A549 (cell line): Measurements from ENCODE around the gene SLC19A1. TPM values are rescaled to one million over a fixed set of nuclear protein-coding genes. Genes with fewer than 3 reads are reported as not detected.

ENCODE experiments used
- ATAC-seq, 2 experiments: fragments of 200-7000 bp in 1 of 2; fragments of >200 bp in 1 of 2; cut with Nextera tagmentation in 1 of 2; cut with Tn5 transposase in 1 of 2; 3 replicates each; pipeline versions ENCODE4 v1.8.0 to v1.9.1; 2018 to 2020; ENCODE audit warnings: mild to moderate bottlenecking in 1 of 2, moderate library complexity in 1 of 2
- CTCF ChIA-PET: fragments of 300-600 bp; sonication (Branson Sonifier 250); formaldehyde crosslinking; extraction: SDS; loops from one replicate; lab custom pipeline; 2021; ENCODE audit warnings: antibody characterized with exemption, inconsistent platforms; lab: Yijun Ruan, JAX
- POLR2A ChIA-PET: fragments of 350-600 bp; formaldehyde crosslinking; extraction: SDS; loops from one replicate; lab custom pipeline; 2021; ENCODE audit warnings: antibody characterized with exemption, inconsistent platforms; lab: Yijun Ruan, JAX
- DNase-seq, 2 experiments: peaks; one replicate each; pipeline versions ENCODE4 v3.0.0 to v3.0.0-alpha.2; 2011 to 2016; ENCODE audit warnings: low read depth in 1 of 2, low spot score in 1 of 2
- FAIRE-seq: peaks from 2 replicates; lab custom pipeline; 2011; peaks lifted over from hg19 to GRCh38; lab: Jason Lieb, UNC
- H3K27ac ChIP-seq, 2 experiments: fragments of >200 bp; sonication (Bioruptor Twin); formaldehyde crosslinking; 3 replicates each; pipeline ENCODE4 v1.5.1; 2016 to 2017
- H3K4me1 ChIP-seq: fragments of >200 bp; sonication (Bioruptor Twin); formaldehyde crosslinking; 3 replicates; pipeline ENCODE4 v1.6.1; 2016
- H3K4me2 ChIP-seq: fragments of >200 bp; sonication (Bioruptor Twin); formaldehyde crosslinking; 3 replicates; pipeline ENCODE4 v1.6.1; 2016
- H3K4me3 ChIP-seq: fragments of >200 bp; sonication (Bioruptor Twin); formaldehyde crosslinking; 3 replicates; pipeline ENCODE4 v1.5.1; 2016
- H3K9me3 ChIP-seq: fragments of >200 bp; sonication (Bioruptor Twin); formaldehyde crosslinking; 3 replicates; pipeline ENCODE4 v1.6.1; 2016
- CEBPB ChIP-seq, 2 experiments: fragments of >200 bp in 1 of 2; sonication (Bioruptor Twin) in 1 of 2; formaldehyde crosslinking in 1 of 2; IDR thresholded peaks; 2 replicates each; pipeline ENCODE4 v1.6.1; 2012 to 2016
- EHMT2 ChIP-seq: fragments of 200-600 bp; sonication (generic); IDR thresholded peaks from 2 replicates; pipeline ENCODE4 v1.6.1; 2016; ENCODE audit warnings: antibody characterized with exemption, low read depth, mild to moderate bottlenecking, moderate library complexity
- EP300 ChIP-seq, 2 experiments: fragments of >200 bp; sonication (Bioruptor Twin); formaldehyde crosslinking; IDR thresholded peaks; 2 replicates in 1 of 2; 3 replicates in 1 of 2; pipeline ENCODE4 v1.6.1; 2016 to 2017
- ESRRA ChIP-seq: fragments of 150-350 bp; IDR thresholded peaks from 2 replicates; pipeline ENCODE4 v1.6.1; 2014; ENCODE audit warnings: mild to moderate bottlenecking, low read length, borderline replicate concordance
- FOSL2 ChIP-seq, 2 experiments: fragments of 450-650 bp in 1 of 2; fragments of >200 bp in 1 of 2; sonication (Bioruptor Twin) in 1 of 2; formaldehyde crosslinking; IDR thresholded peaks; 2 replicates each; pipeline versions ENCODE4 v1.5.0 to v1.6.1; 2016 to 2020; ENCODE audit warnings: mild to moderate bottlenecking in 1 of 2, moderate library complexity in 1 of 2
- FOXS1 ChIP-seq: fragments of 250-450 bp; sonication (Bioruptor Pico); IDR thresholded peaks from 2 replicates; pipeline ENCODE4 v1.5.0; 2020; ENCODE audit warnings: mild to moderate bottlenecking, moderate library complexity
- HDAC2 ChIP-seq: fragments of 200-600 bp; sonication (generic); IDR thresholded peaks from 2 replicates; pipeline ENCODE4 v1.6.1; 2016
- HEYL ChIP-seq: fragments of 250-450 bp; sonication (Bioruptor Pico); IDR thresholded peaks from 2 replicates; pipeline ENCODE4 v1.8.0; 2021; ENCODE audit warnings: mild to moderate bottlenecking, moderate library complexity
- HOXA7 ChIP-seq: fragments of 250-450 bp; sonication (Bioruptor Pico); IDR thresholded peaks from 2 replicates; pipeline ENCODE4 v1.5.0; 2020; ENCODE audit warnings: mild to moderate bottlenecking, moderate library complexity
- JUN ChIP-seq, 2 experiments: fragments of >200 bp; sonication (Bioruptor Twin); formaldehyde crosslinking; IDR thresholded peaks; 2 replicates in 1 of 2; 3 replicates in 1 of 2; pipeline ENCODE4 v1.6.1; 2016 to 2017
- MAZ ChIP-seq: fragments of 150-350 bp; IDR thresholded peaks from 2 replicates; pipeline ENCODE4 v1.6.1; 2014; ENCODE audit warnings: antibody characterized with exemption, low read depth, low read length, borderline replicate concordance
- MYC ChIP-seq: IDR thresholded peaks from 2 replicates; pipeline ENCODE4 v1.6.1; 2012; ENCODE audit warnings: mild to moderate bottlenecking, inconsistent platforms, low read length, improper control_type of control experiment, borderline replicate concordance
- NPAS2 ChIP-seq: fragments of 250-450 bp; sonication (Bioruptor Pico); IDR thresholded peaks from 2 replicates; pipeline ENCODE4 v1.8.0; 2022; ENCODE audit warnings: mild to moderate bottlenecking, moderate library complexity, borderline replicate concordance
- PHF8 ChIP-seq: fragments of 200-600 bp; sonication (generic); IDR thresholded peaks from 2 replicates; pipeline ENCODE4 v1.6.1; 2016; ENCODE audit warnings: low read depth, mild to moderate bottlenecking, antibody characterized with exemption, moderate library complexity, borderline replicate concordance
- RARB ChIP-seq: fragments of 250-450 bp; sonication (Bioruptor Pico); IDR thresholded peaks from 2 replicates; pipeline ENCODE4 v1.8.0; 2021; ENCODE audit warnings: mild to moderate bottlenecking, moderate library complexity
- RCOR1 ChIP-seq: fragments of 150-350 bp; IDR thresholded peaks from 2 replicates; pipeline ENCODE4 v1.6.1; 2014; ENCODE audit warnings: antibody characterized with exemption, low read length, low read depth
- RNF2 ChIP-seq: fragments of 200-600 bp; sonication (generic); IDR thresholded peaks from 2 replicates; pipeline ENCODE4 v1.6.1; 2016; ENCODE audit warnings: low read depth, mild to moderate bottlenecking, antibody characterized with exemption, moderate library complexity, borderline replicate concordance
- TP53 ChIP-seq: fragments of 250-450 bp; sonication (Bioruptor Pico); IDR thresholded peaks from 2 replicates; pipeline ENCODE4 v1.5.0; 2021; ENCODE audit warnings: mild to moderate bottlenecking, moderate library complexity
- WGBS: methylation state at CpG from one replicate; pipeline ENCODE4 v1.1.6; 2017; ENCODE audit errors: missing lambda C conversion rate; 5-methylcytosine and 5-hydroxymethylcytosine counted together
- polyA plus RNA-seq, 4 experiments: library from polyadenylated mRNA; depleted of rRNA in 3 of 4; stranded (reverse); fragments of >200 nt; fragmentation: RNase III in 1 of 4; extraction: RNeasy Plus Mini Kit Qiagen cat#74134 plus additional on column Dnase treatment in 1 of 4; gene quantifications; 2 replicates in 3 of 4; 3 replicates in 1 of 4; pipeline ENCODE4 v1.2.3, GENCODE V29; 2011 to 2017
- TF ChIP-seq, protein P1 (sequence below): fragments of 250-450 bp; sonication (Bioruptor Pico); IDR thresholded peaks from 2 replicates; pipeline ENCODE4 v1.5.0; 2021; ENCODE audit warnings: mild to moderate bottlenecking, moderate library complexity, borderline replicate concordance
- TF ChIP-seq, protein P2 (sequence below): fragments of >200 bp; sonication (Bioruptor Twin); formaldehyde crosslinking; IDR thresholded peaks from 3 replicates; pipeline ENCODE4 v1.6.1; 2016
- TF ChIP-seq, protein P3 (sequence below): fragments of 450-650 bp; IDR thresholded peaks from 2 replicates; pipeline ENCODE4 v1.6.1; 2014; ENCODE audit warnings: antibody characterized with exemption
- TF ChIP-seq, protein P4 (sequence below): IDR thresholded peaks from 2 replicates; pipeline ENCODE4 v1.6.1; 2012

SLC19A1 gene
- polyA plus RNA-seq, 2 of the 4 experiments (the other 2 are of a cell fraction): 9.8 to 14.0 TPM

DNA sequence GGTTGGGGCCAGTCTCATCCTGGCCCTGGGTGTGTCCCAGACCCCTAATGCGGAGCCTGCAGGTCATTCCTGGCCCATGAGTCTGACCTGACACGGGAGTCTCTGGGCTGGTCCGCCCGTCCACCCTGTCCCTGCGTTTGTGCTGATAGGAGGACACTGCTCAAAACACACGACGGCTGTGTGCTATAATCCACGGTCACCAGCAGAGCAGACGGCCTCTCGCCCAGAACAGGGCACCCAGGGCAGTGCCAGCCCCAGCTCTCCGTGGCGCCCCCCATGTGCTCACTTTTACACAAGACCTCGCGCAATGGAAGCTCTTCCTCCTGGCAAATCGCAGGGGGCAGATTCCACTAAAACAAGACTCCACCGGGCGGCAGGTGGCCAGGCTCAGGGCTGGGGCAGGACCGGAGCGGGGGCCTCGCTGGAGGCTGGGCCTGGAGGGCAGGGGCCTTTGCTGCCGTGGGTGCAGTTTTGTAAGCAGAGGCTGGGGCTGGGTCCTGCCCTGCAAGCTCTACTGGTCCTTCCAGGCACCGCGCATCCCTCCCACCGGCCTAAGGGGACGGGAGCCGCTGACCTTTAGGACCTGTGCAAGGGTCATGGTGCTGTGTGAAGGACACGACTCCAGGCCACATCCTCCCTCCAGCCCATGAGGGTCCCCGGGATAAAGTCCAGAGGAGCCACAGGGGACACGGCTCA lies 10.6 kb upstream of the SLC19A1 start:
- H3K9me3 ChIP-seq: no peaks in the 10 kb centered on the region
- ChIA-PET POLR2A (no interaction called here), CTCF (no interaction called here)
- DNase-seq: no peak
- no peak for ATAC-seq
- TF ChIP-seq TP53 (CRISPR knock-in tag) (no peak), RNF2 (no peak), FOXS1 (CRISPR knock-in tag) (no peak), HOXA7 (CRISPR knock-in tag) (no peak)
- no peak overlapping the region for H3K4me2 ChIP-seq
- peak overlapping the region in 1 of 2 experiments; percentile 73; a peak in 1 of 6 replicates for H3K27ac ChIP-seq
- H3K4me1 ChIP-seq: peaks cover 21% of the 10 kb centered on the region
- FAIRE-seq: no peak
- H3K4me3 ChIP-seq: no peak overlapping the region
- 87% methylated on average over 13 of the region's 29 CpGs for WGBS

DNA sequence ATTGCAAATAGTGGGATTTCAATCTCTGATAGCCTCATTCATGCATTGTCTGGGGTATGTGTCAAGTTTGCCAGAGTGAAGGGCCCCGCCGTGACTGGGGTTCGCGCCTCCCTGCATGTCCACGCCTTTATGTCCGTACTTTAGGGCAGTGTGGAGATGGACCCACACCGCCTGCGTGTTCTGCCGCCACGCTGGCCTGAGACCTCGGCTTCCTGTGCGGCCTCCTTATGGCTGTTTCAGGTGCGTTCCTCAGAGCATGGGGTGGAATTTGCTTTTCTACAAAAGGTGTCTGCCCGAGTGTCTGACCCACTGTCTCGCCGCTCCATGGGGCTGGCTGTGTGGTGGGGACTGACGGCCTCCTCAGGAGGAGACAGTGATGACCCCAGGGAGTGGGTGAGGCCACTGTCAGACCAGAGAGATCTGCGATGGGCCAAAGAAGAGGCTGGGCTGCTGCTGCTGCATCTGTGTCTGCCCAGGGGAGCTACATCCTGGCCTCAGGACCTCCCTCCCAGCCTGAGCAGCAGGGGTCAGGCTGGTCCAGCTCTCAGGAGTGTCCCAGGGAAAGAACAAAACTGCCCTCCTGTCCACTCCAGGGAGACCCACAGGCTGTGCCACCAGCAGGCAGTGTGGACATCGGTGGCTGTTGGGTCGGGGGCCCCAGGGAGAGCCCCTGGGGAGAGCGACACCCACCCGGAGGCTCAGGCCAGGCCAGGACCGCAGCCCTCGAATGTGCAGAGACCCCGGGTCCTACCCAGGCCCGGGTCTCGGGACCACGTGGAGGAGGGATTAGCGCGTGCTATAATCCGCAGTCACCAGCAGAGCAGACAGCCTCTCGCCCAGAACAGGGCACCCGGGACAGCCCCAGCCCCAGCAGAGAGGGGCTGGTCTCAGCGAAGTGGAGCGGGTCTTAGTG lies 9.8 kb upstream of the SLC19A1 start:
- POLR2A ChIA-PET: no interaction called here
- 95% methylated on average over 25 of the region's 35 CpGs for WGBS
- CTCF ChIA-PET: no interaction called here
- Histone ChIP-seq H3K4me3 (no peak overlapping the region), H3K27ac (peak overlapping the region; percentile 11 to 73; a peak in 4 of 6 replicates), H3K4me1 (peaks cover 21% of the 10 kb centered on the region), H3K4me2 (peak overlapping the region; percentile 41), H3K9me3 (no peaks in the 10 kb centered on the region)
- ATAC-seq (no peak), DNase-seq (no peak), FAIRE-seq (no peak)
- no peak for TF ChIP-seq HOXA7 (CRISPR knock-in tag)
- TF ChIP-seq PHF8: no peak
- TF ChIP-seq RCOR1: no peak
- TF ChIP-seq RARB (CRISPR knock-in tag): no peak
- TF ChIP-seq, protein P1, sequence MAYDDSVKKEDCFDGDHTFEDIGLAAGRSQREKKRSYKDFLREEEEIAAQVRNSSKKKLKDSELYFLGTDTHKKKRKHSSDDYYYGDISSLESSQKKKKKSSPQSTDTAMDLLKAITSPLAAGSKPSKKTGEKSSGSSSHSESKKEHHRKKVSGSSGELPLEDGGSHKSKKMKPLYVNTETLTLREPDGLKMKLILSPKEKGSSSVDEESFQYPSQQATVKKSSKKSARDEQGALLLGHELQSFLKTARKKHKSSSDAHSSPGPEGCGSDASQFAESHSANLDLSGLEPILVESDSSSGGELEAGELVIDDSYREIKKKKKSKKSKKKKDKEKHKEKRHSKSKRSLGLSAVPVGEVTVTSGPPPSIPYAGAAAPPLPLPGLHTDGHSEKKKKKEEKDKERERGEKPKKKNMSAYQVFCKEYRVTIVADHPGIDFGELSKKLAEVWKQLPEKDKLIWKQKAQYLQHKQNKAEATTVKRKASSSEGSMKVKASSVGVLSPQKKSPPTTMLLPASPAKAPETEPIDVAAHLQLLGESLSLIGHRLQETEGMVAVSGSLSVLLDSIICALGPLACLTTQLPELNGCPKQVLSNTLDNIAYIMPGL (CRISPR knock-in tag): no peak
- no peak for TF ChIP-seq MAZ
- TF ChIP-seq HDAC2: no peak
- TF ChIP-seq, protein P2, sequence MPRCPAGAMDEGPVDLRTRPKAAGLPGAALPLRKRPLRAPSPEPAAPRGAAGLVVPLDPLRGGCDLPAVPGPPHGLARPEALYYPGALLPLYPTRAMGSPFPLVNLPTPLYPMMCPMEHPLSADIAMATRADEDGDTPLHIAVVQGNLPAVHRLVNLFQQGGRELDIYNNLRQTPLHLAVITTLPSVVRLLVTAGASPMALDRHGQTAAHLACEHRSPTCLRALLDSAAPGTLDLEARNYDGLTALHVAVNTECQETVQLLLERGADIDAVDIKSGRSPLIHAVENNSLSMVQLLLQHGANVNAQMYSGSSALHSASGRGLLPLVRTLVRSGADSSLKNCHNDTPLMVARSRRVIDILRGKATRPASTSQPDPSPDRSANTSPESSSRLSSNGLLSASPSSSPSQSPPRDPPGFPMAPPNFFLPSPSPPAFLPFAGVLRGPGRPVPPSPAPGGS: no peak
- no peak for TF ChIP-seq NPAS2 (CRISPR knock-in tag)
- no peak for TF ChIP-seq JUN (IDR thresholded peaks at IDR 0.05)
- TF ChIP-seq EP300 (IDR thresholded peaks at IDR 0.05): no peak
- no peak for TF ChIP-seq CEBPB (IDR thresholded peaks at IDR 0.05)
- TF ChIP-seq, protein P3, sequence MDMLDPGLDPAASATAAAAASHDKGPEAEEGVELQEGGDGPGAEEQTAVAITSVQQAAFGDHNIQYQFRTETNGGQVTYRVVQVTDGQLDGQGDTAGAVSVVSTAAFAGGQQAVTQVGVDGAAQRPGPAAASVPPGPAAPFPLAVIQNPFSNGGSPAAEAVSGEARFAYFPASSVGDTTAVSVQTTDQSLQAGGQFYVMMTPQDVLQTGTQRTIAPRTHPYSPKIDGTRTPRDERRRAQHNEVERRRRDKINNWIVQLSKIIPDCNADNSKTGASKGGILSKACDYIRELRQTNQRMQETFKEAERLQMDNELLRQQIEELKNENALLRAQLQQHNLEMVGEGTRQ: no peak
- TF ChIP-seq, protein P4, sequence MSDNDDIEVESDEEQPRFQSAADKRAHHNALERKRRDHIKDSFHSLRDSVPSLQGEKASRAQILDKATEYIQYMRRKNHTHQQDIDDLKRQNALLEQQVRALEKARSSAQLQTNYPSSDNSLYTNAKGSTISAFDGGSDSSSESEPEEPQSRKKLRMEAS: no peak
- no peak for TF ChIP-seq RNF2
- no peak for TF ChIP-seq HEYL (CRISPR knock-in tag)
- no peak for TF ChIP-seq EHMT2
- no peak for TF ChIP-seq ESRRA
- TF ChIP-seq MYC: no peak
- TF ChIP-seq FOSL2 (IDR thresholded peaks at IDR 0.05): no peak
- no peak for TF ChIP-seq FOSL2 (CRISPR knock-in tag; IDR thresholded peaks at IDR 0.05)
